NT2/D1 (cell line): ENCODE results near the gene FRY.

Experiments used
- SUZ12 ChIP-seq: IDR thresholded peaks from 2 replicates; pipeline ENCODE4 v1.6.1; 2011; ENCODE audit not compliant: insufficient read length, insufficient read depth; ENCODE audit errors: extremely low read depth
- YY1 ChIP-seq: IDR thresholded peaks from 2 replicates; pipeline ENCODE4 v1.6.1; 2011; ENCODE audit not compliant: insufficient read length, insufficient read depth
- ZNF274 ChIP-seq: IDR thresholded peaks from 2 replicates; pipeline ENCODE4 v1.6.1; 2011; ENCODE audit warnings: mild to moderate bottlenecking, low read depth, low read length

- no peak for TF ChIP-seq YY1
- TF ChIP-seq ZNF274, result no peak
- TF ChIP-seq SUZ12, result no peak
Measured at GRCh38 chr13:32262165-32262564, 230.6 kb downstream of the FRY start.
